ENCODE results near the gene PLEKHA1.

DNA sequence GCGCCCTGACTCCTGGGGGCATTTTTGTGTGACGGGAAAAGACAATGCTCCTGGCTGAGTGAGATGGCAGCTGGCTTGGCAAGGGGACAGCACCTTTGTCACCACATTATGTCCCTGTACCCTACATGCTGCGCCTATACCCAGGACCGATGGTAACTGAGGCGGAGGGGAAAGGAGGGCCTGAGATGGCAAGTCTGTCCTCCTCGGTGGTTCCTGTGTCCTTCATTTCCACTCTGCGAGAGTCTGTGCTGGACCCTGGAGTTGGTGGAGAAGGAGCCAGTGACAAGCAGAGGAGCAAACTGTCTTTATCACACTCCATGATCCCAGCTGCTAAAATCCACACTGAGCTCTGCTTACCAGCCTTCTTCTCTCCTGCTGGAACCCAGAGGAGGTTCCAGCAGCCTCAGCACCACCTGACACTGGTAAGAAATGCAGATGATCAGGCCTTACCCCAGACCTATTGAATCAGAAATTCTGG lies 80.1 kb downstream of the PLEKHA1 start, which contains the start of gene ARMS2:
- TF ChIP-seq BHLHE40 (IDR thresholded peaks at IDR 0.05; ENCODE audit: borderline replicate concordance) (no peak), ELF4 (IDR thresholded peaks at IDR 0.05) (no peak), CTBP1 (IDR thresholded peaks at IDR 0.05; ENCODE audit: borderline replicate concordance) (no peak), SUZ12 (IDR thresholded peaks at IDR 0.05) (no peak), FOXK2 (IDR thresholded peaks at IDR 0.05) (no peak), SP1 (IDR thresholded peaks at IDR 0.05) (no peak), NFRKB (IDR thresholded peaks at IDR 0.05) (no peak), FOXA1 (IDR thresholded peaks at IDR 0.05) (no peak)
- TF ChIP-seq, protein P1, sequence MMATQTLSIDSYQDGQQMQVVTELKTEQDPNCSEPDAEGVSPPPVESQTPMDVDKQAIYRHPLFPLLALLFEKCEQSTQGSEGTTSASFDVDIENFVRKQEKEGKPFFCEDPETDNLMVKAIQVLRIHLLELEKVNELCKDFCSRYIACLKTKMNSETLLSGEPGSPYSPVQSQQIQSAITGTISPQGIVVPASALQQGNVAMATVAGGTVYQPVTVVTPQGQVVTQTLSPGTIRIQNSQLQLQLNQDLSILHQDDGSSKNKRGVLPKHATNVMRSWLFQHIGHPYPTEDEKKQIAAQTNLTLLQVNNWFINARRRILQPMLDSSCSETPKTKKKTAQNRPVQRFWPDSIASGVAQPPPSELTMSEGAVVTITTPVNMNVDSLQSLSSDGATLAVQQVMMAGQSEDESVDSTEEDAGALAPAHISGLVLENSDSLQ (IDR thresholded peaks at IDR 0.05) = no peak
